Mesenchymal stem cell (in vitro differentiated cells and primary cell): Measurements from ENCODE around the gene PXDN.

Source experiments
- DNase-seq: peaks from one replicate; pipeline ENCODE4 v3.0.0-alpha.2; 2013
- H2AFZ ChIP-seq: one replicate; pipeline ENCODE4 v1.6.1; 2013; ENCODE audit warnings: low read depth, mild to moderate bottlenecking, control low read depth, inconsistent platforms, low read length, moderate library complexity
- H2AK5ac ChIP-seq: 2 replicates; pipeline ENCODE4 v1.6.1; 2013; ENCODE audit warnings: low read length, moderate library complexity, mild to moderate bottlenecking, inconsistent platforms; ENCODE audit not compliant: severe bottlenecking
- H2BK120ac ChIP-seq: one replicate; pipeline ENCODE4 v1.6.1; 2013; ENCODE audit warnings: low read depth, mild to moderate bottlenecking, inconsistent platforms, low read length, moderate library complexity
- H2BK12ac ChIP-seq, 2 experiments: one replicate each; pipeline ENCODE4 v1.6.1; 2013; ENCODE audit warnings: inconsistent platforms in 2 of 2, low read length in 2 of 2, mild to moderate bottlenecking in 2 of 2, moderate library complexity in 2 of 2, control low read depth in 1 of 2
- H2BK15ac ChIP-seq: one replicate; pipeline ENCODE4 v1.6.1; 2013; ENCODE audit warnings: mild to moderate bottlenecking, low read depth, inconsistent platforms; ENCODE audit not compliant: poor library complexity, severe bottlenecking
- H2BK5ac ChIP-seq: 2 replicates; pipeline ENCODE4 v1.6.1; 2013; ENCODE audit warnings: low read depth, mild to moderate bottlenecking, low read length, control low read depth, inconsistent platforms; ENCODE audit not compliant: poor library complexity, severe bottlenecking
- H3K14ac ChIP-seq, 2 experiments: one replicate each; pipeline ENCODE4 v1.6.1; 2013; ENCODE audit warnings: inconsistent platforms in 2 of 2, low read length in 2 of 2, control low read depth in 1 of 2, mild to moderate bottlenecking in 1 of 2, moderate library complexity in 1 of 2
- H3K18ac ChIP-seq, 2 experiments: one replicate each; pipeline ENCODE4 v1.6.1; 2013; ENCODE audit warnings: inconsistent platforms in 2 of 2, low read length in 2 of 2, control low read depth in 1 of 2, low read depth in 1 of 2, mild to moderate bottlenecking in 1 of 2
- H3K23ac ChIP-seq, 2 experiments: one replicate each; pipeline ENCODE4 v1.6.1; 2013; ENCODE audit warnings: inconsistent platforms in 2 of 2, low read length in 2 of 2, mild to moderate bottlenecking in 2 of 2, moderate library complexity in 2 of 2, control low read depth in 1 of 2
- H3K27ac ChIP-seq: 2 replicates; pipeline ENCODE4 v1.5.1; 2013; ENCODE audit warnings: mild to moderate bottlenecking, moderate library complexity, low read length, control low read depth, inconsistent platforms; ENCODE audit not compliant: poor library complexity, severe bottlenecking
- H3K27me3 ChIP-seq, 2 experiments: 2 replicates each; pipeline versions ENCODE4 v1.6.1 to v1.7.0; 2013; ENCODE audit warnings: low read length in 2 of 2, mild to moderate bottlenecking in 2 of 2, moderate library complexity in 2 of 2, control low read depth in 1 of 2, inconsistent platforms in 1 of 2; ENCODE audit not compliant: control insufficient read depth in 1 of 2, insufficient read depth in 1 of 2
- H3K36me3 ChIP-seq, 2 experiments: 2 replicates each; pipeline versions ENCODE4 v1.6.1 to v1.7.0; 2013; ENCODE audit warnings: low read length in 2 of 2, control low read depth in 1 of 2, inconsistent platforms in 1 of 2, low read depth in 1 of 2, mild to moderate bottlenecking in 1 of 2; ENCODE audit not compliant: insufficient read depth in 2 of 2, control insufficient read depth in 1 of 2
- H3K4ac ChIP-seq, 2 experiments: one replicate each; pipeline ENCODE4 v1.6.1; 2013; ENCODE audit warnings: inconsistent platforms in 2 of 2, low read length in 2 of 2, mild to moderate bottlenecking in 2 of 2, moderate library complexity in 2 of 2, control low read depth in 1 of 2, low read depth in 1 of 2
- H3K4me1 ChIP-seq: 2 replicates; pipeline ENCODE4 v1.6.1; 2013; ENCODE audit warnings: low read depth, low read length, control low read depth; ENCODE audit not compliant: control insufficient read depth, insufficient read depth
- H3K4me2 ChIP-seq: 2 replicates; pipeline ENCODE4 v1.6.1; 2013; ENCODE audit warnings: low read length, mild to moderate bottlenecking, inconsistent platforms; ENCODE audit not compliant: poor library complexity, severe bottlenecking
- H3K4me3 ChIP-seq, 2 experiments: 2 replicates each; pipeline versions ENCODE4 v1.5.1 to v1.7.0; 2013; ENCODE audit warnings: low read length in 2 of 2, mild to moderate bottlenecking in 2 of 2, control low read depth in 1 of 2, low read depth in 1 of 2; ENCODE audit not compliant: insufficient read depth in 1 of 2
- H3K79me1 ChIP-seq: replicated peaks from 2 replicates; pipeline ENCODE4 v1.6.1; 2013; ENCODE audit warnings: mild to moderate bottlenecking, control low read depth, low read length, inconsistent platforms; ENCODE audit not compliant: poor library complexity, severe bottlenecking
- H3K9ac ChIP-seq: 2 replicates; pipeline ENCODE4 v1.7.0; 2013; ENCODE audit warnings: mild to moderate bottlenecking, low read length, moderate library complexity
- H3K9me3 ChIP-seq: 2 replicates; pipeline ENCODE4 v1.7.0; 2013; ENCODE audit warnings: mild to moderate bottlenecking, low read length; ENCODE audit not compliant: control insufficient read depth
- H4K8ac ChIP-seq: one replicate; pipeline ENCODE4 v1.6.1; 2013; ENCODE audit warnings: inconsistent platforms, mild to moderate bottlenecking, low read length, moderate library complexity
- H4K91ac ChIP-seq: one replicate; pipeline ENCODE4 v1.6.1; 2013; ENCODE audit warnings: mild to moderate bottlenecking, low read length, inconsistent platforms
- WGBS: methylation state at CpG from one replicate; pipeline ENCODE4 v1.1.7; 2013; ENCODE audit warnings: mixed read lengths; 5-methylcytosine and 5-hydroxymethylcytosine counted together

Gene PXDN

DNA sequence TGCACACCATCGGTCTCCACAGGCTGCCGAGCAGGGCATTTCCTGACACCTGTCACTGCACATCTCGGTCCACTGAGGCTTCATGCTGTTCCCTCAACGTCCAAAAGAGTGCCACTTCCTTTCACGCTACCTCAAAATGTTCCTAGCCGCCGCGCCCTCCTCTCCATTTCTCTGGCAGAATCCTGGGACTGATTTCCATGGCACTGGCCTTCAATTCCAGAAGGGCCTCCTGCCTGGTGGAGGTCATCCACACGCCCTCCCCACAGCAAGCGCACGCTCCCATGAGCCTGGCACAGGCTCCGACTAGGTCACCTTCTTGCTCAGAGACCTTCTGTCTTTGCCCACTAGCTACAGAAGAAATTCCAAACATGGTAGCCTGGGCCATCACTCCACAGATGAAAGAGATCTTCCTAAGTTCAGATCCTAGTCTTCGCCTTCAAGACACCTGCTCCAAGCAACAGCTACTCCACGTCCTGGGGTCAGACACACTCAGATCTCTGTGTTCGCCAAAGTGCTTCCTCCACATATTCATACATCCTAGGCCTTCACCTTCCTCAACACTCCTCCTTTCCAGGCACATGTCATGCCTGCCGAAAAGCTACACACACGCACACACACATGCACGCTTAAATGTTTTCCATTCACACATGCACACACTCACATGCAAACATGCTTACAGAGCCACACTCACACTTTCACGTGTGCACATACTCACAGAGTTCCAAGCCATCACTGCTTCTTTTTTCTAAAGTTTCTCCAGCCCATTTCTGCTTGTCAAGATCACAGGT lies 94.0 kb downstream of the PXDN start:
- H2BK5ac ChIP-seq = no peak overlapping the region

DNA sequence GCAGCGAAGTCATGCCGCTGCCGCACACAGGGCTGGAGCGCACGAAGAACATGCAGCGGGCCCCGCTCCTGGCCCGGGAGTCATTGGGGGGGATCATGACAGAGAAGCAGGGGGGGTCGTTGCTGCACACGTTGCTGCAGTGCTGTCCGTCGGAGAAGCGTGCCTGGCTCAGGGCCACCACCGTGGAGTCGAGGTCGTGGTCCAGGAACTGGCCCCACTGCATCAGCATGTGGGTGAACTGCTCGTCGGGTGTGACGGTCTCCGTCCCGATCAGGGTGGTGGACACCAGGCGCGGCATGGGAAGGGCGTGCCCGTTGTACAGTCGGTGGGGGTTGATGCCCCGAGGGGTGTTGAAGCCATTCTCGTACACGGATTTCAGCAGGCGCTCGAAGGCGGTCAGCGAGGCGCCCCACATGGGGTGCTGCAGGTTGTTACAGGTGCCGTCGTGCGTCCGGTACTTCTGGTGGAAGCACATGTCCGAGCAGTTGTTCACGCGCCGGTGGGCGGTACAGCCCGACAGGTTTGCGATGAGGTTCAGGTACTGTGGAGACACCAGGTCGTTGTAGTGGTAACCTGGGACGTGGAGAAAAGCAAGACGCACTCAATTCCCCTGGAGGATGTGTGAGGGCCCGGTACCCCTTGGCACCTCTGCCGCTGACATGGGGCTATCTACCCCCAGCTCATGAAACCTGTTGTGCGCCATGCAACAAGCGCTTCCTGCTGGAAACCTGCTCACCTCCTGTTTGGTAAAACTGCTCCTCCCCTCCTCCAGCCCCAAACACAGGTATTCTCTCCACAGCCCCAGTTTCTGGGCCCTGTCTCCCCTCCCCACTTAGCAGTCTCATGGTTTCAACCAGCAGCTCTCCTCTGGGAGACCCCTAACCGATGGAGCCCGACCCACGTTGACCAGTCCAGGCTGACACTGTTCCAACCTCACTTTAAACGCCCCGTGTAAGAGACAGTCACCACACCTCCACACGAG lies 94.9 kb downstream of the PXDN start:
- H2BK15ac ChIP-seq = peak overlapping the region; percentile 7
- H2BK5ac ChIP-seq = no peak overlapping the region
- H2AFZ ChIP-seq = no peak overlapping the region
- no peak overlapping the region for H3K14ac ChIP-seq
- no peak for DNase-seq
- H3K9me3 ChIP-seq = no peaks in the 10 kb centered on the region
- no peak overlapping the region for H3K4ac ChIP-seq
- H3K9ac ChIP-seq = no peak overlapping the region
- H3K27me3 ChIP-seq = no peaks in the 10 kb centered on the region
- H3K18ac ChIP-seq = no peak overlapping the region
- no peak overlapping the region for H3K4me2 ChIP-seq
- H2BK12ac ChIP-seq = no peak overlapping the region
- no peak overlapping the region for H4K8ac ChIP-seq
- no peak overlapping the region for H4K91ac ChIP-seq
- peaks cover 25% of the 10 kb centered on the region for H3K4me1 ChIP-seq
- H2BK120ac ChIP-seq = no peak overlapping the region
- peaks cover 9% of the 10 kb centered on the region for H3K79me1 ChIP-seq
- H3K4me3 ChIP-seq = no peak overlapping the region
- H3K36me3 ChIP-seq = peaks cover 56 to 58% of the 10 kb centered on the region in 2 experiments
- H3K23ac ChIP-seq = no peak overlapping the region
- H3K27ac ChIP-seq = no peak overlapping the region
- 98% methylated on average over 58 of the region's 58 CpGs for WGBS
- H2AK5ac ChIP-seq = no peak overlapping the region

More for the DNA sequence above, 94.0 kb downstream of the PXDN start:
- no peak overlapping the region for H3K18ac ChIP-seq
- H4K91ac ChIP-seq = no peak overlapping the region
- no peaks in the 10 kb centered on the region for H3K27me3 ChIP-seq
- peaks cover 31% of the 10 kb centered on the region for H3K4me1 ChIP-seq
- no peak for DNase-seq
- peak overlapping the region; percentile 11 for H3K27ac ChIP-seq
- no peak overlapping the region for H4K8ac ChIP-seq
- H3K4me3 ChIP-seq = no peak overlapping the region
- H3K4me2 ChIP-seq = no peak overlapping the region
- no peak overlapping the region for H2BK12ac ChIP-seq
- H3K14ac ChIP-seq = no peak overlapping the region
- peaks cover 9% of the 10 kb centered on the region for H3K79me1 ChIP-seq
- H3K23ac ChIP-seq = no peak overlapping the region
- 91% methylated on average over 19 of the region's 19 CpGs for WGBS
- H2BK15ac ChIP-seq = no peak overlapping the region
- no peak overlapping the region for H3K4ac ChIP-seq
- H2AFZ ChIP-seq = no peak overlapping the region
- H3K9me3 ChIP-seq = no peaks in the 10 kb centered on the region
- no peak overlapping the region for H3K9ac ChIP-seq
- peak overlapping the region; percentile 27 for H2AK5ac ChIP-seq
- H2BK120ac ChIP-seq = no peak overlapping the region
- H3K36me3 ChIP-seq = peaks cover 54 to 55% of the 10 kb centered on the region in 2 experiments

DNA sequence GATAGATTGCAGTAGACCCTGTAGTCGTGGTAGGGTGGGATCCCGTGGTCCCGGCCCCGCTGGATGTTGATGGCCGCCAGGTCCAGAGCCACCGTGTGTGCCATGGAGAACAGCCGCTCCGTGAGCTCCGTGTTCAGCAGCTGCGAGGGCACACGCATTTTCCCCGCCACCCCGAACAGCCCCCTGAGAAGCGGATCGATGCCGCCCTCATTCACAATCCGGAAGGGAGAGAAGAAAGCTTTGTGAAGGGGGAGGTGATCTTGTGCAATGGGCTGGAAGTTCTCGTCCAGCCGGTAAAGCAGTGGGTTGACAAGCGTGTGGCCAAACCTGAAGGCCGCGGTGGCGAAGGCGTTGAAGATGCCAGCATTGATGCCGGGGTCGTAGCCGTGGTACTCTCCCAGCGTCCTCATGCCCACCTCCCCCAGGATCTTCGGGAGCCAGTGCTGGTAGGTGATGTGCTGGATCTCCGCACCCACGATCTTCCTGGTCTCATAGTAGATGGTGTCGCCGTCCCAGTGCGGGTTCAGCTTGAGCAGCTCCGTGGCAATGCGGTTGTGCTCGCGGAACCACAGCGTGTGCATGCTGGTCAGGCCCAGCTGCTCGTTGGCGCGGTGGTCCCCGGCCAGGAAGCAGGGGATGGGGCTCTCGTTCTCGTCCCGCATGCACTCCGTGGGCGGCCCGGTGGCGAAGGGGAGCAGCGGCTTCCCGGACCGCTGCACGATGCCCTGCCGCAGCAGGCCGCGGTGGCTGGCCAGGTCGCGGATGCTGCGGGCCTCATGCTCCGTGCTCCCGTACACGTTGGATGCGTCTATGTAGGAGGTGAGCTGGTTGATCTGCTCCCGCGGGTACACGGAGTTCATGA lies 95.8 kb downstream of the PXDN start:
- 98% methylated on average over 67 of the region's 67 CpGs for WGBS
- Histone ChIP-seq H3K4me2 (no peak overlapping the region), H4K91ac (no peak overlapping the region)

More for the DNA sequence above, 95.8 kb downstream of the PXDN start:
- no peak for DNase-seq
- H2BK120ac ChIP-seq = no peak overlapping the region
- no peak overlapping the region for H2BK12ac ChIP-seq
- peaks cover 59 to 65% of the 10 kb centered on the region in 2 experiments for H3K36me3 ChIP-seq
- H3K27me3 ChIP-seq = no peaks in the 10 kb centered on the region
- no peaks in the 10 kb centered on the region for H3K9me3 ChIP-seq
- H2AFZ ChIP-seq = no peak overlapping the region
- H2BK15ac ChIP-seq = peak overlapping the region; percentile 12
- peaks cover 25% of the 10 kb centered on the region for H3K4me1 ChIP-seq
- no peak overlapping the region for H3K18ac ChIP-seq
- H3K4ac ChIP-seq = no peak overlapping the region
- peaks cover 12% of the 10 kb centered on the region for H3K79me1 ChIP-seq
- H2BK5ac ChIP-seq = no peak overlapping the region
- H3K14ac ChIP-seq = no peak overlapping the region
- H3K4me3 ChIP-seq = no peak overlapping the region
- H3K23ac ChIP-seq = no peak overlapping the region
- no peak overlapping the region for H3K9ac ChIP-seq
- H2AK5ac ChIP-seq = no peak overlapping the region
- no peak overlapping the region for H4K8ac ChIP-seq
- H3K27ac ChIP-seq = no peak overlapping the region
